CD4-positive, alpha-beta T cell (primary cell): ENCODE measurements around the gene GLP2R. TPM values are rescaled to one million over a fixed set of nuclear protein-coding genes. Genes with fewer than 3 reads are reported as not detected.

ENCODE experiments used
- ATAC-seq: fragments of 200-7000 bp; cut with Tn5 transposase; one replicate; pipeline ENCODE4 v1.10.0; 2022; ENCODE audit warnings: mild to moderate bottlenecking; ENCODE audit not compliant: poor library complexity
- CTCF ChIA-PET: fragments of 350-600 bp; sonication (Branson Sonifier 250); formaldehyde crosslinking; loops from one replicate; lab custom pipeline; 2021; ENCODE audit warnings: antibody characterized with exemption, inconsistent platforms; lab: Charles Lee
- POLR2A ChIA-PET: fragments of 350-600 bp; sonication (Branson Sonifier 250); formaldehyde crosslinking; loops from one replicate; lab custom pipeline; 2021; ENCODE audit warnings: antibody characterized with exemption, inconsistent platforms; lab: Charles Lee
- DNase-seq, 14 experiments: peaks; one replicate each; pipeline ENCODE4 v3.0.0-alpha.2; 2013 to 2020; ENCODE audit warnings: mixed read lengths in 2 of 14
- H3K27ac ChIP-seq, 2 donors: one replicate each; pipeline versions ENCODE4 v1.5.1 to v1.7.0; 2013; ENCODE audit warnings: low read length in 2 of 2, low read depth in 1 of 2, mild to moderate bottlenecking in 1 of 2
- H3K27me3 ChIP-seq, 2 experiments: 1 replicate in 1 of 2; 2 replicates in 1 of 2; pipeline versions ENCODE4 v1.6.1 to v1.7.0; 2013; ENCODE audit warnings: low read length in 2 of 2, control low read depth in 1 of 2, mild to moderate bottlenecking in 1 of 2, moderate library complexity in 1 of 2; ENCODE audit not compliant: insufficient read depth in 2 of 2, control insufficient read depth in 1 of 2
- H3K36me3 ChIP-seq: one replicate; pipeline ENCODE4 v1.6.1; 2013; ENCODE audit warnings: low read length, control low read depth; ENCODE audit not compliant: insufficient read depth
- H3K4me1 ChIP-seq: one replicate; pipeline ENCODE4 v1.6.1; 2013; ENCODE audit warnings: low read length, control low read depth; ENCODE audit not compliant: insufficient read depth
- H3K4me3 ChIP-seq: one replicate; pipeline ENCODE4 v1.5.1; 2013; ENCODE audit warnings: mild to moderate bottlenecking, low read length, moderate library complexity
- H3K9me3 ChIP-seq, 2 experiments: 1 replicate in 1 of 2; 2 replicates in 1 of 2; pipeline versions ENCODE4 v1.6.1 to v1.7.0; 2013; ENCODE audit warnings: low read length in 2 of 2, mild to moderate bottlenecking in 2 of 2, control low read depth in 1 of 2, moderate library complexity in 1 of 2; ENCODE audit not compliant: control insufficient read depth in 1 of 2, insufficient read depth in 1 of 2
- H3K27ac Mint-ChIP-seq: one replicate; pipeline ENCODE4 v1.8.0; 2020; ENCODE audit warnings: mixed read lengths
- H3K27me3 Mint-ChIP-seq: one replicate; pipeline ENCODE4 v1.8.0; 2021; ENCODE audit warnings: mixed read lengths
- H3K36me3 Mint-ChIP-seq: one replicate; pipeline ENCODE4 v1.8.0; 2021; ENCODE audit warnings: low read depth, mixed read lengths
- H3K4me1 Mint-ChIP-seq: one replicate; pipeline ENCODE4 v1.8.0; 2021; ENCODE audit warnings: low read depth, mixed read lengths
- H3K4me3 Mint-ChIP-seq: one replicate; pipeline ENCODE4 v1.8.0; 2020; ENCODE audit warnings: mild to moderate bottlenecking, mixed read lengths
- H3K9me3 Mint-ChIP-seq: one replicate; pipeline ENCODE4 v1.8.0; 2020; ENCODE audit warnings: mixed read lengths
- CTCF ChIP-seq: fragments of 200-600 bp; IDR thresholded peaks from one replicate; pipeline ENCODE4 v1.8.0; 2022; ENCODE audit warnings: antibody characterized with exemption, mild to moderate bottlenecking
- intact Hi-C, 2 experiments: fragments of 100-400 bp; cut with DNase I in 1 of 2; cut with micrococcal nuclease in 1 of 2; formaldehyde crosslinking; loops; one replicate each; pipeline versions ENCODE4 v1.15.1 to v1.9.0; 2023 to 2025; cut with DNase I, micrococcal nuclease
- total RNA-seq, 174 experiments: library from RNA in 2 of 174; stranded (reverse) in 2 of 174; gene quantifications; one replicate each; pipeline ENCODE4 v1.2.3 and lab custom pipeline; 2021 to 2026

GLP2R gene
- total RNA-seq, 2 experiments from 2014 or later: not detected

GRCh38 chr17:9850151-9850550 is 24.4 kb downstream of the GLP2R start:
- intact Hi-C loops: no loop called here
- Histone ChIP-seq H3K36me3 (no peaks in the 10 kb centered on the region), H3K4me1 (no peaks in the 10 kb centered on the region), H3K9me3 (no peaks in the 10 kb centered on the region), H3K4me3 (no peak overlapping the region), H3K27me3 (no peaks in the 10 kb centered on the region), H3K27ac (no peak overlapping the region)
- ChIA-PET CTCF (no interaction called here), POLR2A (no interaction called here)
- no peak for TF ChIP-seq CTCF
- Mint-ChIP-seq H3K4me3 (no peak overlapping the region), H3K27me3 (peaks cover 26% of the 10 kb centered on the region), H3K4me1 (no peaks in the 10 kb centered on the region), H3K9me3 (peaks cover 3% of the 10 kb centered on the region), H3K27ac (no peak overlapping the region), H3K36me3 (no peaks in the 10 kb centered on the region)
- ATAC-seq: no peak
- no peak for DNase-seq

- Histone ChIP-seq H3K27me3 (no peaks in the 10 kb centered on the region), H3K4me3 (no peak overlapping the region), H3K9me3 (peaks cover 1 to 5% of the 10 kb centered on the region in 2 experiments), H3K27ac (no peak overlapping the region), H3K4me1 (no peaks in the 10 kb centered on the region), H3K36me3 (no peaks in the 10 kb centered on the region)
- no peak for TF ChIP-seq CTCF
- ChIA-PET CTCF (no interaction called here), POLR2A (no interaction called here)
- Mint-ChIP-seq H3K4me1 (no peaks in the 10 kb centered on the region), H3K36me3 (no peaks in the 10 kb centered on the region), H3K27me3 (peaks cover 15% of the 10 kb centered on the region), H3K27ac (no peak overlapping the region), H3K9me3 (peaks cover 3% of the 10 kb centered on the region), H3K4me3 (no peak overlapping the region)
- intact Hi-C loops: no loop called here
- ATAC-seq (no peak), DNase-seq (no peak)
These were observed 28.5 kb downstream of the GLP2R start for GRCh38 chr17:9854255-9854654.

- no peak overlapping the region for H3K4me3 Mint-ChIP-seq
- H3K4me1 ChIP-seq: no peaks in the 10 kb centered on the region
- no peak for TF ChIP-seq CTCF
- POLR2A ChIA-PET: no interaction called here
- no peaks in the 10 kb centered on the region for H3K36me3 Mint-ChIP-seq
- no peak overlapping the region for H3K27ac Mint-ChIP-seq
- H3K9me3 Mint-ChIP-seq: peaks cover 3% of the 10 kb centered on the region
- H3K4me1 Mint-ChIP-seq: no peaks in the 10 kb centered on the region
- intact Hi-C loops: no loop called here
- no peaks in the 10 kb centered on the region for H3K27me3 ChIP-seq
- H3K36me3 ChIP-seq: no peaks in the 10 kb centered on the region
- H3K4me3 ChIP-seq: no peak overlapping the region
- peaks cover 15% of the 10 kb centered on the region for H3K27me3 Mint-ChIP-seq
- DNase-seq (no peak), ATAC-seq (no peak)
- CTCF ChIA-PET: no interaction called here
- H3K9me3 ChIP-seq: peaks cover 7 to 9% of the 10 kb centered on the region in 2 experiments
- no peak overlapping the region for H3K27ac ChIP-seq
These were observed 29.3 kb downstream of the GLP2R start for GRCh38 chr17:9855036-9855435.
